Frontal cortex (tissue), 4 donors: ENCODE results near the gene PRR5. TPM values are rescaled to one million over a fixed set of nuclear protein-coding genes. Genes with fewer than 3 reads are reported as not detected.

Source experiments
- DNase-seq, 2 donors: peaks; one replicate each; pipeline ENCODE4 v3.0.0; 2012; ENCODE audit warnings: low spot score in 2 of 2
- FAIRE-seq: peaks from 2 replicates; lab custom pipeline; 2012; peaks lifted over from hg19 to GRCh38; lab: Jason Lieb, UNC
- total RNA-seq: library from RNA; depleted of rRNA; stranded (reverse); fragments of >200 nt; gene quantifications from one replicate; pipeline ENCODE4 v1.2.3, GENCODE V29; 2014
- donor health status: control.
- donor health status: control.
- donor health status: control.

The PRR5 gene
- total RNA-seq, 1 donor from 2014 or later: 10.6 TPM

DNA sequence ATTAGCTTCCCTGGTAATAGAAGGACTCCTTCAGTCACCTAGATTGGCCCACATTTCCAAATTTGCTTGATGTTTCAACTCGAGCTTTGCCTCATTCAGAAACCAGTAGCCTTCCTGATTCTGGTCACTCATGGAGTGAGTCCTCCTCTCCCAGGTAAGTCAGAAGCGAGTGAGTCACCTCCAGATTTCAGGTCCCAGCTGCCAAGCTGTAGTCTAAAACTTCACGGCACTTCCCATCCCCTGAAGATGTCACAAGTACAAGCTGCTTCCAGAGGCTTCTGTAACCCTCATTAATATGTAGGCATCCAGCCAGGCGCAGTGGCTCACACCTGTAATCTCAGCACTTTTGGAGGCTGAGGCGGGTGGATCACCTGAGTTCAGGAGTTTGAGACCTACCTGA lies 73.9 kb downstream of the PRR5 start:
- no peak for FAIRE-seq
- no peak for DNase-seq

DNA sequence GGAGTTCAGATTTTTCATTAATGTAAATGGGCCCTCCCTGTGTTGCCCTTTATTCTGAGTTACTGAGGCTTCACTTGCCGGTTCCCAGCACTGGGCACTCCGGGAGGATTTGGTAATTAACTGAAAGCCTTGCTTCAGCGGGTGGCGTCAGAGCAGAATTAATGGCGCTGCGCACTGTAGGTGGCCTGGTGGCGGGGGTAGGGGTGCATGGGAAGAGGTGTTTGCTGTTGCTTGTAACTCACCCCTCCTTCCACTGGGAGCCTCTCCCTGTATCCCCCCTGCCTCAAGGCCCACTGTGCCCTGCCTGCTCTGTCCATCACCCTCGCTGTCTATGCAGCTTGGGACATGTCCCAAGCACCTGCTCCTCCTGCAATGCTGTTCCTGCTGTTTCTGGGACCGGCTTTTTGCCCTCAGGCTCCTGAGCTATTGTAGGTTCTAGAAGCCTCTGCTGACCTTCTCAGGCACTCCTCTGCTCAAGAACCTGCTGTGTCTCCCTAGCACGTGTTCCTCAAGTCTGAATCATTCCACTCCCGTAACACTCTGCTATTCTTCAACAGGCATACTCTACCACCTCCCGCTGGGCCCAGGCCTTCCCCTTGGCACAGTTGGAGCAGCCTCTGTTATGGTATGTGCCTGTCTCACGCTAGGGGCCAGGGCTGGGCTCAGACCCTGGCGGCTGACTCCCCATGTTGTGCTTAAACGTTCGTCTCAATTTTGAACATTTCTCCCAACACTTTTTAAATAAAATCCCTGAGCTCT lies 74.8 kb downstream of the PRR5 start:
- DNase-seq (no peak), FAIRE-seq (no peak)

DNA sequence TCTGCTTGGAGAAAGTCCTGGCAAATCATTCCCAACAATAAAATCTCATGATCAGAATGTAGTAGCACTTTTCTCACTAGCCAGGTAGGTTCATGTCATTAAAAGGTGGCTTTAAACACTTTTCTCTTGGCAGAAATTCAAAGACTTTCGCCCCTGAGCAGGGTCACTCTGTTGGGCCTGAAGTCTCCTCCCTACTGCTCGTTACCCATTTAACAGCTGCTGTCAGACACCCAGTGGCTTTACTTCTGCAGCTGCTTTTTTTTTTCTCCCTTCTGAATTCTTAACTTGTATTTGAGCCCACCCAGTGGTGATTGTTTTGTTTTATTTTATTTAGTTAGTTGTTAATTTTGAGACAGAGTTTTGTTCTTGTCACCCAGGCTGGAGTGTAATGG lies 75.4 kb downstream of the PRR5 start:
- no peak for FAIRE-seq
- no peak for DNase-seq

DNA sequence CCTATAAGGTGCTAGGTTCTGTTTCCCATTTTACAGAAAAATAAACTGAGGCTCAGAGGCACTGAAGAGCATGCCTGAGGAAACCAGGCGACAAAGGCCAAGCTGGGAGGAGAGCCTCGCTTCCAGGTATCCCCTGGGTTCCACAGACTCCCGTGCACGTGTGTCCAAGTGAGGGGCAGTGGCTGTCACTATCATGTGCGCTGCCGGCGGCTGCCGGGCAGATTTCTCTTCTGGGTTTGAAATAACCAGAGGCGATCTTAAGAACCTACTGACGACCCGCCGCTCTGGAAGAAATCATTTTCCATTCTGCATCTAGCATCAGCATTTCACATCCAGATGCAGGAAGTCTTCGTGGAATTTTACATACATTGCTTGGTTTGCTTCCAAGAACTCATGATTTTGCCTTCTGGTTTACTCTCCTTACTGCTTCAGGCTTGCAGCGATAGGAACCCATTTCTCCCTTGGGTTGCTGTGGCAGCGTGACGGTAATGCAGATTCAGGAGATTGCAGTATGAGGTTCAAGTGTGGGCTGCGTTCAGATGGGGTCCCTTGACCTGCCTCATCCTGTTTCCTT lies 79.0 kb downstream of the PRR5 start:
- DNase-seq (no peak), FAIRE-seq (no peak)

DNA sequence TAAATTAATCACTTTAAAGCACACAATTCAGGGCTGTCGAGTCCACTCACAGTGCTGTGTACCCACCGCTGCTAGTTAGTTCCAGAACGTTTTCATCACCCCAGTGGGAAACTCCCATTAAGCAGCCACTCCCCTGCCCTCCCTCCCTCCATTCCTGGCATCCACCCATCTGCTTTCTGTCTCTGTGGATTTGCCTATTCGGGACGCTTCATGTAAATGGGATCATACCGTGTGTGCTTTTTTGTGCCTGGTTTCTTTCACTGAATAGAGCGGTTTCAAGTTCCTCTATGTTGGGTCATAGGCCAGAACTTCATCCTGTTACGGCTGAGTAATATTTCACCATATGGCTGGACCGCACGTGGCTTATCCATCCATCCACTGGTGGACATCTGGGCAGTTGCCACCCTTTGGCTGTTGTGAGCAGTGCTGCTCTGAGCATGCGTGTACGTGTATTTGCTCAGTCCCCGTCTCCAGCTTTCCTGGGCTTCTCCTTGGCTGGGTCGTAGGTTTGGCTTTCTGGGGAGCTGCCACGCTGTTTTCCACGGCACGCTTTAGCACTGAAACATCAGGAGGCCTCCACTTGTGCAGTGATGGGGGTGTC lies 80.5 kb downstream of the PRR5 start:
- DNase-seq (no peak), FAIRE-seq (no peak)

DNA sequence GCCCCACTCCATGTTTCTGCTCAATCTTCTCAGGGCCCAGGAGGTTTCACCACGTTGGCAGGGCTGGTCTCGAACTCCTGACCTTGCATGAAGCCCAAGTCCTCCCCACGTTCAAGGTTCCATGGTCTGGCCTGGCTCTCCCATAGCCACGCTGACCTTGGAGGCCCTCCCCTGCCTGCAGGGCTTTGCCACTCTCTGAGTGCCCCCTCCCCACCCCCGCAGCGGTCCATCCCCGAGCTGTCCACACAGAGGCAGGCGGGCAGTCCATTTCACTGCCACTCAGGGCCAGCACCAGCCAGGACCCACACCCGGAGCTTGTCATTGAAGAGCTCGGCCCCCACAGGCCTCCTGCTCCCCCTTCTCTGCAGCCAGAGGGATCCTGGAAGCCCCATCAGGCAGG lies 81.1 kb downstream of the PRR5 start:
- FAIRE-seq (no peak), DNase-seq (no peak)

DNA sequence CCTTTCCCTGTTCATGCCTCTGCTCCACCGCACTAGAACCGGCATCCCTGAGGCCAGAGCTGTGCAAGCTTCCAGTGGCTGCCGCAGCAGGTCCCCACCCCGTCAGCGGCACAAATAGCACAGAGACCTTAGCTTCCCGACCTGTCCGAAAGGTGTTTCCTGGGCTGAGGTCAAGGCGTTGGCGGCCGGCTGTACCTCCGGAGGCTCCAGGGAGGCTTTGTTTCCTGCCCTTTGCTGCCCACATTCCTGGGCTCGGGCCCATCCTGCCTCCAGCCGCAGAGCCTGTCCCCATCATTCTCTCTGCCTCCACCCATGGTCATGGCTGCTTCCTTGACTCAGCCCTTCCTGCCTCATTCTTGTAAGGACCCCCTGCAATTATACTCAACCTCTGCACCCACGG lies 81.6 kb downstream of the PRR5 start:
- FAIRE-seq: no peak
- DNase-seq: no peak

DNA sequence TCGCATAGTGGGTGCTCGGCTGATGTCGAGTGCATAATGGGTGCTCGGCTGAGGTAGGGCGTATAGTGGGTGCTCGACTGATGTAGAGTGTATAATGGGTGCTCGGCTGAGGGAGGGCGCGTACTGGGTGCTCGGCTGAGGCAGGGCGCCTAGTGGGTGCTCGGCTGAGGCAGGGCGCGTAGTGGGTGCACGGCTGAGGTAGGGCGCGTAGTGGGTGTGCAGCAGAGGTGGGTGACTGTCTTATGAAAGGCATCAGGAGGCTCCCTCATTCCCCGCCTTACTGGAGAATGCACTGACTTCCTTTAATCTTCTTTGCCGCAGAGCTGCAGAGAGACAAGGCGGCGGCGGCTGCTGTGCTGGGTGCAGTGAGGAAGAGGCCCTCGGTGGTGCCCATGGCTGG lies 84.1 kb downstream of the PRR5 start:
- DNase-seq (no peak), FAIRE-seq (no peak)

DNA sequence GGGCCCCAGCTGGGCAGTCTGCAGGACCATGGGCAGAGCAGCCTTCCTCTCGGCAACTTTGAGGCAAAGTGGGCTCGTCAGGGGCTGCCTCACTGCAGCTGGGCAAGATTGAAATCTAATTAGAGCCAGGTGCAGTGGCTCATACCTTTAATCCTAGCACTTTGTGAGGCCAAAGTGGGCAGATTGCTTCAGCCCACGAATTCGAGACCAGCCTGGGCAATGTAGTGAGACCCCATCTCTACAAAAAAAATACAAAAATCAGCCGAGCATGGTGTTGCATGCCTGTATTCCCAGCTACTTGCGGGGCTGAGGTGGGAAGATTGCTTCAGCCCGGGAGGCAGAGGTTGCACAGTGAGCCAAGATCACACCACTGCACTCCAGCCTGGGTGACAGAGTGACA lies 84.6 kb downstream of the PRR5 start:
- DNase-seq: no peak
- no peak for FAIRE-seq

Other genes starting within 250 kb of the PRR5 start
- gene RTL6, start 204.0 kb upstream of the PRR5 start, total RNA-seq: 57.9 TPM
- gene ARHGAP8, start 50.4 kb downstream of the PRR5 start, total RNA-seq: 1.2 TPM